AML-193 (cell line): ENCODE data around the gene TTC1.
"Not testable (repeated sequence)": the region's sequence is repeated elsewhere in the genome, so short reads cannot be mapped to it uniquely, and the experiment has no call there.

Experiments used
- DNase-seq, 2 experiments: peaks; one replicate each; lab custom pipeline; 2025; lab: John Stamatoyannopoulos, UW

TTC1 gene

DNA sequence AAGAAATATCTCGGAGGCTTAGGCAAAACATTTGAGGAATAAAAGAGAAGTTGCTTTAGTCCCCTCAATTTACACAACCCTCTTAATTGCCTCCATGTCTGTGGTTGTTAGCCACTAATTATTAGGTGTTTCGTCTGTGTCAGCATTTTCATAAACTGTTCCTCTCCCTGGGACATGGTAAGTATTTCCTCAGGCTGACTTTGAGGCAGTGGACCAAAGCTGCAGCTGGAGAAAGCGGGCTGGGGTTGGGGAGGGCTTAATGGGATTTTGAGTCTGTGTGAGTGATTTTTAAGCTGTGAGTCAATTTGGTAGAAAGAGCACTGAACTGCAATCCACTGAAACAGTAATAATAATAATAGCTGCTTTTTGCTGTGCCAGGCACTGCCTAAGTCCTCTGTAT is 13.0 kb upstream of the TTC1 start:
- DNase-seq: no peak

DNA sequence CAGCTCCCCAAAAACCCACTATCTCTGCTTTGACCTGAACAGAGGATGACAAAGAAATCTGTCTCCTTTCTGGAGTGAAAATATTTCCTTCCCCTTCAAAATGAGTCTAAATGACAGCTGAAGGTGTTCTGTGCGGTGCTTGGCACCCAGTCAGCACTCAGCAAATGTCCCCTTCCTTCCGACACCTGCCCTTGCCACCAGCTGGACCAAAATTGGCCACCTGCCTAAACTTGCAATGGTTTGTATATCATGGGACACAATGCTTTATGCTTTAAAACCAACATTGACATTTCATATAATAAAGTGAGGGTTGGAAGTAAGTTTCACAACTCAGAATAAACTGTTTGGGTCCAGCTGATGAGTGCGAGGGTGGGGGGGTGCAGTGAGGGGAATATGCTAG is 7.5 kb upstream of the TTC1 start:
- DNase-seq: no peak

DNA sequence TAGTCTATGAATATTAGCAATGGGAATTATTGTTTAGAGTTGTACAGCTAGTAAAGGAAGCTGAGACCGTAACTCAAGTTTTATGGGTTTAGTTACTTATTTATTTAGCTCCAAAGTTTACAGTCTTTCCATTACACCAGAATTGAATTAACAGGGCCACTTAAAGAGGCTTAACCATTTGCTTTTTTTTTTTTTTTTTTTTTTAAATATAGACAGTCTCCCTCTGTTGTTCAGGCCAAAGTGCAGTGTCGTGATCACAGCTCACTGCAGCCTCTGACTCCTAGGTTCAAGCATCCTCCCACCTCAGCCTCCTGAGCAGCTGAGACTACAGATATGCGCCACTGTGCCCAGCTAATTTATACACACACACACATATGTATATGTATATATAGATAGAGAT is 1.4 kb upstream of the TTC1 start:
- no peak for DNase-seq

DNA sequence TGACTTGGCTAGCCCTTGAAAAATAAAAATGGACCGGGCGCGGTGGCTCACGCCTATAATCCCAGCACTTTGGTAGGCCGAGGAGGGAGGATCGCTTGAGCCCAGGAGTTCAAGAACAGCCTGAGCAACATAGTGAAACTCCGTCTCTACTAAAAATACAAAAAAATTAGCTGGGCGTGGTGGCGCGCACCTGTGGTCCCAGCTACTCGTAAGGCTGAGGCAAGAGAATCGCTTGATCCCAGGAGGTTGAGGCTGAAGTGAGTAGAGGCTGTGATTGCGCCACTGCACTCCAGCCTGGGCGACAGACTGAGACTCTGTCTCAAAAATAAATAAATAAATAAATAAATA is 436 bp upstream of the TTC1 start:
- DNase-seq: not testable (repeated sequence)

DNA sequence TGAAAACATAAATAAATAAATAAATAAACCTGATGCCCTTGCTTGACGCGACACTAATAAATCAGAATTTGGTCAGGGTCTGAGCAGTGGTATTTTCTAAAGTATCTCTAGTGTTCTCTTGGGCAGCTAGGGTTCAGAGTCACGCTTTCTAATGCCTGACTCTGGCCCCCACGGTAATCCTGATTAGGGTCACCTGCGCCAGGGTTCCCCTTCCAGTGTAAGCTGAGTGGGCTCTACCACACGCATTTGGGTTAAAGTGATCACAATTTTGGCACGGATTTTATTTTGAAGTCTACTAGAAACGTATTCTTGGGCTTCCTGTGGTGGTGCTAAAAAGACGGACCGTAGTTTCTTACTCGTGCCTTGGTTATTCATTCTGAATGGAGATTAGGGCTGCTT is 651 bp downstream of the TTC1 start:
- no peak for DNase-seq

DNA sequence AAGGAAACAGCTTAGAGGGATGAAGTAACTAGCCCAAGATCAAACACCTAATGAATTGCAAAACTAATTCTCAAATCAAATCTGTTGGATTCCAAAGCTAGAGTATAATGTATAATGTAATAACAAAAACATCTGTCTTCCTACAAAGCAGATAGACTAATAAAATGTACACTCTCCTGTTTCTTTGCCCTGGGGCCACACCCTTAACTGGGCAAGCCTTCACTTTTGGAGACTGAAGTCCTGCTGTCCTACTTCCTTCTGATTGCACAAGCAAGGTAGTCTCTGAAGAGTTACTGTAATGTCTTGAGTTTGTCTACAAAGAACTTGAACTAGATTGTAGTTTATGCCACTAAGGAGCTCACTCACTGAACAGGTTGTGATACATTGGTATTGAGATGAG is 2.5 kb downstream of the TTC1 start:
- DNase-seq: peak; percentile 34 to 40

DNA sequence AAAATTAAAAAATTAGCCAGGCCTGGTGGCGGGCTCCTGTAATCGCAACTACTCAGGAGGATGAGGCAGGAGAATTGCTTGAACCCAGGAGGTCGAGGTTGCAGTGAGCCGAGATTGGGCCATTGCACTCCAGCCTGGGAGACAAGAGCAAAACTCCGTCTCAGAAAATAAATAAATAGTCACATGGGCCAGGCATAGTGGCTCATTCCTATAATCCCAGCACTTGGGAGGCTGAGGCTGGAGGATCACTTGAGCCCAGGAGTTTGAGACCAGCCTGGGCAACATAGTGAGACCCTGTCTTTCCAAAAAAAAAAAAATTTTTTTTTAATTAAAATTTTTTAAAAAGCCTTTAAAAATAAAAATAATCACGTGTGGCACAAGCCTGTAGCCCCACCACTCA is 5.3 kb downstream of the TTC1 start:
- DNase-seq: not testable (repeated sequence)

DNA sequence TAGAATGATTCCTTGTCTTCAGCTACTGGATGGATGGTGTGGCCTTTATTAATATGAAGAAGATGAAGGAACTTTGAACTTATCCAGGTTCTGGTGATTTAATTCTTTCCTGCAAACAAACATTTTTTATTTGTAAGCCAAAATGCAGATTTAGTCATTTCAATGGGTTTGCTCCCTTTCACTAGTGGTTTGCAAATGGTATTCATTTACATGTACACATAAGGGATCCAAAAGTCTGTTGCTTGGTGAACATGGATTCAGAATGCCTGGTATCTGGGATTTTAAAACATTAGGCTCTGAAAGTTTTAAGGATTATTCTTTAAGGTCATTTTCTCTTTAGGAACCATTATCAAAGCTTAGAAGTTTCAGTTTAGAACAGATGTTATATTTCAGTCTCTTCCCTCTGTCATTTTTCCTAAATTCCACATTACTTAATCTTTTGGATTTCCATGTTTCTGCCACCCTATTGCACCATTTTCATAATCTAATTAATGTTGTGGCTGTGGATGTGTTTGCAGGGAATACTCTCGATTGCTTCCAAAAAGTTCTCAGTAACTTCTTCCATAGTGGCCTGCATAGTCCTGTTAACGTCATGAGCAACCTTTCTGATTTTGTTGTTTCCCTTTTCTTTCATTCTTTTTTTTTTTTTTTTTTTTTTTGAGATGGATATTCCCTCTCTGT is 10.1 kb downstream of the TTC1 start:
- no peak for DNase-seq

DNA sequence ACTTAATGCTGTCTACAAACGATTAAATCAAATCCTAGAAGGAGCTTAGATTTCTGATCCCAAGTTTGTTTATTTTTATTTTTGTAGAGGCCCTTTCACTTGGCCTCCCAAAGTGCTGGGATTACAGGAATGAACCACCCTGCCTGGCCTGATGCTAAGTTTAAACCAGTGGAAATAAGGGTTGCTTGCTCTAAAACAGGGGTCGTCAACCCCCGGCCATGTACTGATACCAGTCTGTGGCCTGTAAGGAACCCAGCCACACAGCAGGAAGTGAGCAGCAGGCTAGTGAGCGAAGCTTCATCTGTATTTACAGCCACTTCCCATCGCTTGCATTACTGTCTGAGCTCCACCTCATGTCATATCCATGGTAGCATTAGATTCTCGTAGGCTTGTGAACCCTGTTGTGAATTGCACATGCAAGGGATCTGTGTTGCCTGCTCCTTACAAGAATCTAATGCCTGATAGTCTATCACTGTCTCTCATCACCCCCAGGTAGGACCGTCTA is 11.4 kb downstream of the TTC1 start:
- no peak for DNase-seq

DNA sequence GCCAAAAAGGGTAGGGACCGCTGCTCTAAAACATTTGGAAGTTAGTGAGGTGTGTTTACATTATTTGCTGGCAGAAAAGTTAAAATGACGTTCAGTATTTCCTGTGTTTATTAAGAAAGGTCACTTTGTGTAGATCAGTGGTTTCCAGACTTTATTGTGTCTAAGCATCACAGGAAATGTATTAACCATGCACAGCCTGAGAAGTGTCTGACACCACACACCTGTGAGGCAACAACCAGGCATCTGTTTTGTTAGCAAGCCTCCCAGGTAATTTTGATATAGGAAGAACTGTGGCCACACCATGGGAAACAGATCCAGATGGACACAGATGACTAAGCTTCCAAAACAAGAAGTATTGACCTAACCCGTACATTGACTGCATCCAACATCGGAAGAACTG is 12.0 kb downstream of the TTC1 start:
- no peak for DNase-seq

DNA sequence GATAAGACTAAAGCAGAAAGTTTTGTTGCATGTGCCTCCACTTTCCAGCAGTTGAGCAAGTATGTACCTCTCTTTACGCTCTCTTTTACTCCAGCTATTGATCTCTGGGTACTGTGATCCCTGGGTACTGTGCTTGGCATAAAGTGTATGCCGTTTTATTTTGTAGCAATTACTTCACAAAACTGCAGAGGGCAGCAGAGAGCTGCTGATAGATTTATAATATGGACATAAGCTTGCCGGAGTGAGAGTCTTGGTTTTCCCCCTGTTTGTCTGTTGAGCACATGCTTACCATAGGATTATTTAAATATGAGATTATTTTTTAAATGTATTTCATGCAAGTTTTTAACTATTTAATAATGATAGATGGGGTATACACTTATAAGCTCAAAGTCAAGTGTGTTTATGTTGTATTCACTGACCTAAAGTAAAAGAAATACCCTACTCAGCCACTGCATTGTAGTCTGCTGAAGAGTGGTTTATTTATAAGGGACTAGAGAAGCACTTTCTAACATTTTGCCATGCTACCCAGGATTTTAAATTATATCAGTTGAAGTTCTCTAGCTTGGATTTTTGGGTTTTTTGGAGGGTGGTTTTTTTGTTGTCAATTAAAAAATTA is 13.0 kb downstream of the TTC1 start:
- DNase-seq: peak; percentile 55 to 69

DNA sequence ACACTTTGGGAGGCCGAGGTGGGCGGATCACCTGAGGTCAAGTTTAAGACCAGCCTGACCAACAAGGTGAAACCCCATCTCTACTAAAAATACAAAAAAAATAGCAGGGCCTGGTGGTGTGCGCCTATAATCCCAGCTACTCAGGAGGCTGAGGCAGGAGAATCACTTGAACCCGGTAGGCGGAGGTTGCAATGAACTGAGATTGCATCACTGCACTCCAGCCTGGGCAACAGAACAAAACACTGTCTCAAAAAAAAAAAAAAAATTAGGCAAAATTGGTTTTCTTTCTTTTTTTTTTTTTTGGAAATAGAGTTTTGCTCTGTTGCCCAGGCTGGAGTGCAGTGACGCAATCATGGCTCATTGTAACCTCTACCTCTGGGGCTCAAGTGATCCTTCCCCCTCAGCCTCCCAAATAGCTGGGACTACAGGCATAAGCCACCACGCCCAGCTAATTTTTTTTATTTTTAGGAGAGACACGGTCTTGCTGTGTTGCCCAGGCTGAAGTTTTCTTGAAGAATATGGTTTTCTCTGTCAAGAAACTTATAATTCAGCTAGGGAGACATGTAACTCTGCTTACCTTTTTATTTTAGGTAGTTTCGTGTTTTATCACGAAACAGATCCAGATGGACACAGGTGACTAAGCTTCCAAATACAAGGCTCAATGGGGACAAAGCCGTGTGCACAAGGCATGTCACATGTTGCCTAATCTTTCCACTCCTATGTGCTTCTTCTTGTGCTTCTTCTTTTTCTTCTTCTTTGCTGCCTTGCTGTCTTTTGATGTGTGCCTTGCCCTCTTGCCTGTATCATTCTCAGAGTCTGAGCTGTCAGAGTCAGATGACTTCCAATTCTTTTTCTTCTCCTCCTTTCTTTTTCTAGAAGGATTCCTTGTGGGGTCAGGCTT is 14.3 kb downstream of the TTC1 start:
- DNase-seq: peak; percentile 27 to 33

DNA sequence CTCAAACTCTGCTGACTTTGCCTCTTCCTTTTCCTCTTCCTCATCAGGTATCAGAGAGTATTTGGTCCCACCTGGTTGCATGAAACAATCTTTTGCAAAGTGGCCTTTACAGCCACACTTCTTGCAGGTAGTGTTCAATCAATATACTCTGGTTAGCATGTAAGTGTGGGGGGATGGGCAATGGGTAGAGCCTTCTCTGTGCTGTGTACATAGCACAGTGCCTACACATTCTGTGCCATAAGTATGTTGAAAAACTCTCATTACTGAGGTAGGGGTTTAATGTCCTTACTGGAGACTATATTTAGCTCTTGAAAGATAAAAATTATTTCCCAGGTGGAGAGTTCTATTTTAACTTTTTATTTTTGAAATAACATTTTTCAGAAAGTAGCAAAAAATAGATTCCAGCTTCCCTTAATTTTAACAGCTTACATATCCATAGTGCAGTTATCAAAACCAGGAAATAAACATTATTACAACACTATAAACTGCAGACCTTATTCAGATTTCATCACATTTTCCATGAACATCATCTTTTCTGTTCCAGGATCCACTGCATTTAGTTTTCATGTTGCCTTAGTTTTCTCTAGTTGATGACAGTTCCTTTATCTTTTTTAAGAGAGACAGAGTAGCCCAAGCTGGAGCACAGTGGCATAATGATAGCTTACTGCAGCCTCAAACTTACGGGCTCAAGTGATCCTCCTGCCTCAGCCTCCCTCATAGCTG is 15.1 kb downstream of the TTC1 start:
- peak; percentile 18 to 47 for DNase-seq

DNA sequence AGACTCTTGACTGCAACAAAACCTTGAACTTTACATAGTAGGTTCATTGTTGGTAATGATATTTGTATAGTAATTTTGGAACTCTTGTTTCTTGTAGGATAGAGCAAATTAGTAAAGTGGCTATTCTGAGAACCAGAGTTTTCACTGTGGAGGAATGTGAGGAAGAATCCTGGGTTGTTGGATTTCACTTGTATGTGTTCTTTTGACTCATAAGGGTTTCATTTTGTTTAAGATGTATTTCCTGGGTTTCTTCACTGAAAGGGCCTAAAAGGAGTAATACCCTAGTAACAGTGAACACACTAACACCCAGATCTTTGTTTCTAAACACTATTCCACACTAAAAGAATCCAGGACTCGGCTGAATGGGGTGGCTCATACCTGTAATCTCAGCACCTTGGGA is 20.1 kb downstream of the TTC1 start:
- no peak for DNase-seq

DNA sequence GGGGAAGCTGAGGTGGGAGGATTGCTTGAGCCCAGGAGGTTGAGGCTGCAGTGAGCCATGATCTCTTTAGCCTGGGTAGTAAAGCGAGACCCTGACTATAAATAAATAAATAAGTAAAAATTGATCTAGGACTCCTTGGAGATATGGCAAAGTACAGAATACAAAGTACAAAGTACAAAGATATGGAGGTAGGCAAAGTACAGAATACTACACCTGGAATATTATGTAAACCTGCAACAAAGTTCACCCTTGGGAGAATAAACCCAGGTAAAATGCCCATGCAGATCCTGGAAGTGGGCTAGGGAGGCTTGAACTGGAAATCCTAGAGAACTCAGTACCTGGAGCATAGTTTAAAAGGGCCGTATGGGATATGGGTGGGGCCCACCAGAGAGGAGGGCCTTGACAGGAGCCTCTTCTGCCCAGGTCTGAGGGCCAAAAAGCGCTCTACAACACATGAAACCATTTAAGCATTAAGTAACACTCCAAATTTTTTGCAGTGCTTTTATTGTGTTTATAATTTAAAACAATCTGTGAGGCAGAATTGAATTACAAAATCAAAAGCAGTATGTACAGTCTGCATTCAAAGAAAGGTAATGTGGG is 20.7 kb downstream of the TTC1 start:
- no peak for DNase-seq

DNA sequence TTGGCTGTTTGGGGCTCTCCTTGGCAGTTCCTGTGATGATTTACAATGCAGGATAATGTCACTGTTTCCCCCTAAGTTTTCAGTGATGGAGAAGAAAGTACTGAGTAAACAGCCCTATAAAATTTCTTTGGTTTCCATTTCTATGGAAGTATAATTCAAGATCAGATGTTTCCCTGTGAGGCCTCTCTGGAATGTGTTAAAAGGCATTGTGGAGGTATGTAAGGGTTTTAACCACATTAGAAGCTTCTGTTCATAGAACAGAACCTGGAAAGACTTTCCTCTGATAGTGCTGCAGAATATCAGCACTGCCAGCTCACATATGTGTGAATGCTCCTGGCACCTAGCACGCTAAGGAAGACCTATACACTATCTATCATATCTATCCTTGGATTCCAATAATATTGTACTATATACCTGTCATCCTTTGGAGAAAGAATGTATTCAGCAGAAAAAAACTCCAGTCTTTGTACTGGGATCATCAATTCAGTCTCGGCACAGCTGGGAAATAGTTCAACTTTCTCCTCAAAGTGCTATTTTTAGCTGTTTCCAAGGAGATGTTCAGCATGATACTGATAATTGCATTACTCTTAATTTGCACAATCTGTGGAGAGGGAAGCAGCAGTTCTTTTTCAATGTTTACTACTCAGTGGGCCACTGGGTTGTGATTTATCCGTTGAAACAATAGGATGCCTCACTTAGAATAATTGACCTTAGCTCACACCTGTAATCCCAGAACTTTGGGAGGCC is 21.9 kb downstream of the TTC1 start:
- no peak for DNase-seq

DNA sequence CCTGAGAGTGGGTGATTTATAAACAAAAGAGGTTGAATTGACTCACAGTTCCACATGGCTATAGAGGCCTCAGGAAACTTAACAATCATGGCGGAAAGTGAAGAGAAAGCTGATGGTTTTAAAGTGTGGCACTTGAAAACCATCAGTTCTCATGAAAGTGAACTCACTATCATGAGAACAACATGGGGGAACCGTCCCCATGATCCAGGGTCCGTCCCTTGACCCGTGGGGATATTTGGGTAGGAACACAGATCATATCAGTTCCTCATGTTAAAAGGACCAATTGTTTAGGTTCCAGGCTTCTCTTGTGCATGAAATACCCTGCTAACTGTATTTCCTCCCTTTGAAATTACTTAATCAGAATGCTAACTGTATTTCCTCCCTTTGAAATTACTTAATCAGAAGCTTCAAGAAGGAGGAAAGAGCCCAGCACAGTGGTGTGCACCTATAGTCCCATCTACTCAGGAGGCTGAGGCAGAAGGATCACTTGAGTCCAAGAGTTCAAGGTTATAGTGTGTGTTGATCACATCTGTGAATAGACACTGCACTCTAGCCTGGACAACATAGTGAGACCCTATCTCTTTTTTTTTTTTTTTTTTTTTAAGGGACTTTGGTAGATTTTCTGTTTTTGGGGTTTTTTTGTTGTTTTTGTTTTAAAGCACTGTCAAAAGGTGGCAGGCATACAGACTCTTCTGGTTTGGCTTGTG is 24.8 kb downstream of the TTC1 start:
- DNase-seq: peak; percentile 50 to 53

DNA sequence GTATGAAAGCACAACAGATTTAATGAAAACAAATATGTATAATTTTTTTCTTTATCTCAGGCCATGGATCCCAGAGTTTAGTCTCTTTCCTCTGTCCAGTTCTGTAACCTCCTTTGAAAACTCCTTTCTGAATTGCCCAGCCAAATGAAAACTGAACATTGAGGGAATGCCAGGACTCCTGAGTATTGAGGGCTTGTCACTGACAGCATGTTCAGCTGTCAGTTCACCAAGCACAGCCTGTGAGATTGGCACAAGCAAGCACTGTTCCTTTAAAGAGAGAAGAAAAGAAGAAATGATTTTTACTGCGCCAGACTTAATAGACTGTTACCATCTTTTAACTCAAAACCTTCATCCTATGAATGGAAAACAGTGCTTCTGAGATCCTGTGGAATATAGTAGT is 27.3 kb downstream of the TTC1 start:
- DNase-seq: no peak

DNA sequence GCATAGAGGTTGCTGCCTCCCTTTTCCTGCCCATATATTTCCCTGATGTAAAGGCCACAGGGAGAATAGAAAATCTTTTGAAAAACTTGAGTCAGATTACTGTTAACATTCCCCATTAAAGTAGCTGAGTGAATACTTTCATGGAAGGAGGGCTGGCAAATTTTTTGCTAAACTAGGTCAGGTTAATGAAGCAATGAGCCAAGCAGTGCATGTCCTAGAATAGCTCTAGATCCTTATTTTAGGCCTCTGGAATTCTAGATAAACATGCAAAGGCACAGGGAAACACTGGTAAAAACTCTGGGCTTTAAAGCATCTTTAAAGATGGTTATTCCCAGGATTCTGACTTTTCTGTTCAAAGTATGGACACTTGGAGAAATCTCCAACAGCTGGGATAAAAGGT is 27.9 kb downstream of the TTC1 start:
- DNase-seq: no peak

DNA sequence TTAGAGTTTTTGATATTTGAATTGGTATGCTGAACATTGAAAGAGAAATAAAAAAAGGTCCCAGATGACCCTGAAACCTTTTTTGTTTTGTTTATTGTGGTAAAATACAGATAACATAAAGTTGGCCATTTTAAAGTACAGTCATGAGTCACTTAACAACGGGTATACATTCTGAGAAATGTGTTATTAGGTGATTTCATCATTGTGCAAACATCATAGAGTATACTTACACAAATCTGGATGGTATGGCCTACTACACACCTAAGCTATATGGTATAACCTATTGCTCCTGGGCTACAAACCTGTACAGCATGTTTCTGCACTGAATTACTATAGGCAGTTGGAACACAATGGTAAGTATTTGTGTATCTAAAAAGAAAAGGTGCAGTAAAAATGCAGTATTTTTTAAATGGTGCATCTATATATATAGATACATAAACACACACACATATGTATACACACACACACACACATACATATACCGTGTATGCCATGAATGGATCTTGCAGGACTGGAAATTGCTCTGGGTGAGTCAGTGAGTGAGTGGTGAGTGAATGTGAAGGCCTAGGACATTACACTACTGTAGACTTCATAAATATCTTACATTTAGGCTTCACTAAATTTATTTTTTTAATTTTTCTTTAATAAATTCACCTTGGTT is 31.0 kb downstream of the TTC1 start:
- DNase-seq: no peak
